OCI-LY1 (cell line): ENCODE data around the gene DICER1.

Experiments used
- EZH2 ChIP-seq: fragments of 200-600 bp; sonication (generic), shearing (Covaris generic); IDR thresholded peaks from 2 replicates; pipeline ENCODE4 v1.8.0; 2017; ENCODE audit warnings: borderline replicate concordance, mixed run types, mild to moderate bottlenecking, antibody characterized with exemption, low read length, moderate library complexity, mixed read lengths
- TF ChIP-seq, protein P1 (sequence below): fragments of 200-600 bp; sonication (generic), shearing (Covaris generic); IDR thresholded peaks from 2 replicates; pipeline ENCODE4 v1.5.1; 2017; ENCODE audit warnings: mild to moderate bottlenecking, antibody characterized with exemption, low read length, moderate library complexity, mixed read lengths

DNA sequence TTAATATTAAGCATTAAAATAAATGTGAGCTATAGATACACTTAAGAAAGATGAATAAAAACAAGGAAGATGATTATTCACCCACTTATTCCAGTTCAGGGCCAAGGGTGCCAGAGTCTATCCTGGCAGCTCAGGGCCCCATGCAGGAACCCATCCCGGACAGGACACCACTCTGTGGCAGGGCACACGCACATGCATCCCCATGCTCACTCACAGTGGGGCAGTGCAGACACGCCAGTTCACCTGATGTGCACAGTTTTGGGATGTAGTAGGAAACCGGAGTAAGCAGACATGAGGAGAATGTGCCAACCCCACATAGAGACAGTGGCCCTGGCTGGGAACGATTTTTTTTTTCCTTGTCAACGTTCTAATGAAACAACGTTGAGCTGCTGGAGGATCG, 47.2 kb downstream of the DICER1 start:
- TF ChIP-seq EZH2 = no peak
- TF ChIP-seq, protein P1, sequence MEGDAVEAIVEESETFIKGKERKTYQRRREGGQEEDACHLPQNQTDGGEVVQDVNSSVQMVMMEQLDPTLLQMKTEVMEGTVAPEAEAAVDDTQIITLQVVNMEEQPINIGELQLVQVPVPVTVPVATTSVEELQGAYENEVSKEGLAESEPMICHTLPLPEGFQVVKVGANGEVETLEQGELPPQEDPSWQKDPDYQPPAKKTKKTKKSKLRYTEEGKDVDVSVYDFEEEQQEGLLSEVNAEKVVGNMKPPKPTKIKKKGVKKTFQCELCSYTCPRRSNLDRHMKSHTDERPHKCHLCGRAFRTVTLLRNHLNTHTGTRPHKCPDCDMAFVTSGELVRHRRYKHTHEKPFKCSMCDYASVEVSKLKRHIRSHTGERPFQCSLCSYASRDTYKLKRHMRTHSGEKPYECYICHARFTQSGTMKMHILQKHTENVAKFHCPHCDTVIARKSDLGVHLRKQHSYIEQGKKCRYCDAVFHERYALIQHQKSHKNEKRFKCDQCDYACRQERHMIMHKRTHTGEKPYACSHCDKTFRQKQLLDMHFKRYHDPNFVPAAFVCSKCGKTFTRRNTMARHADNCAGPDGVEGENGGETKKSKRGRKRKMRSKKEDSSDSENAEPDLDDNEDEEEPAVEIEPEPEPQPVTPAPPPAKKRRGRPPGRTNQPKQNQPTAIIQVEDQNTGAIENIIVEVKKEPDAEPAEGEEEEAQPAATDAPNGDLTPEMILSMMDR = no peak
